Sciatic nerve (tissue), 2 donors: ENCODE measurements around the gene CTSD. TPM values are rescaled to one million over a fixed set of nuclear protein-coding genes. Genes with fewer than 3 reads are reported as not detected.

Experiments
- ATAC-seq: fragments of 200-7000 bp; cut with Tn5 transposase; one replicate; pipeline ENCODE4 v1.9.1; 2020; ENCODE audit warnings: mild to moderate bottlenecking, moderate library complexity
- DNase-seq: peaks from one replicate; pipeline ENCODE4 v3.0.0-alpha.2; 2020; ENCODE audit warnings: low spot score
- intact Hi-C: fragments of 100-400 bp; cut with DNase I; formaldehyde crosslinking; loops from one replicate; pipeline ENCODE4 v1.14.2; 2022
- total RNA-seq: library from RNA; stranded (reverse); fragmentation: NEBNext Ultra II Directional; extraction: Animal tissue kit (Norgen Biotek cat#: 25700); gene quantifications from one replicate; pipeline ENCODE4 v1.2.1, GENCODE V29; 2021
- donor health status: DM: no; HTN: no; CAD: no.
- donor health status: DM: no; HTN: no; CAD: no.

CTSD gene
- total RNA-seq, 1 donor from 2014 or later, result 554 TPM

DNA sequence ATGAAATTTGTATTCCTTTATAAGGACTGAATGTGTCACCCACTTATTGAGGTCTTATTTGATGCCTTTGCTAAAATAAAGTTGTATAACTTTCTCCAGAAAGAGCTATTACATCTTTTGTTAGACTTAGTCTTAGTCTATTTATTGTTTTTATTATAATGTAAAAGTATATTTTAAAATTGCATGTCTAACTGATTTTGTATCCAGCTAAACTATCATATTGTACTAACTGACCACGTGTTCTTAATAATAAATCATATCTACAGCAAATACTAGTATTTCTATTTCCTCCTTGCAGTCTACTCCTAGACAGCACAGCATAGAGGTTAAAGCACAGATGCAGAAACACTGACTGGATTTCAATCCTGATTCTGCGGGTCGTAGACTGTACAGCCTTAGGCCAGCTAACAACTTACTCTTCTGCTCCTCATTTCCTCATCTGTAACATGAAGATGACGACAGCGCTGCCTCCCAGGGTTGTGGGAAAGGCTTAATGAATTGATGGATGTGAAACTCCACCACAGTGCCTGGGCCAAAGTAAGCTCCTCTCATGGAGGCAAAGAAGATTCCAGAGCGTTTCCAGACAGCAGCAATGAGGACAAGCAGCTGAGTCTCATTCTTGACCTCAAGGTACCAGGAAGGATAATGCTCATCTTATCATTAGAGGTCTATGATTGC lies 26.5 kb downstream of the CTSD start:
- no peak for ATAC-seq
- intact Hi-C loops, result no loop called here
- DNase-seq, result peak; percentile 31

DNA sequence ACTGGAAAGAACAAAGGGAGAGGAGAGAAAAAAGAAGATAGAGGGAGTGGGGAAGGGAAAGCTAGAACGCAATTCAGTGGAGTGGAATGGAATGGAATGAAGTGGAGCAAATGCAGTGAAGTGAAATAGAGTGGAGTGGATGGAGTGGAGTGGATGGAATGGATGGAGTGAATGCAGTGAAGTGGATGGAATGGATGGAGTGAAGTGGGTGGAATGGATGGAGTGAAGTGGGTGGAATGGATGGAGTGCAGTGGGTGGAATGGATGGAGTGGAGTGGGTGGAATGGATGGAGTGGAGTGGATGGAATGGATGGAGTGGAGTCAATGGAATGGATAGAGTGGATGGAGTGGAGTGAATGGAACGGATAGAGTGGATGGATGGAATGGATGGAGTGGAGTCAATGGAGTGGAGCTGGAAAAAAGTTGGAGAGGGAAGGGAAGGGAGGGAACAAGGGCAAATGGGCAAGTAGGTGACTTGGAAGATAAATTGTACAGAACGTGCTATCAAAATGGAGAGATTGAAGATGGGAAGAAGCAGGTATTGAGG lies 27.2 kb downstream of the CTSD start:
- intact Hi-C loops, result no loop called here
- DNase-seq (no peak), ATAC-seq (no peak)

DNA sequence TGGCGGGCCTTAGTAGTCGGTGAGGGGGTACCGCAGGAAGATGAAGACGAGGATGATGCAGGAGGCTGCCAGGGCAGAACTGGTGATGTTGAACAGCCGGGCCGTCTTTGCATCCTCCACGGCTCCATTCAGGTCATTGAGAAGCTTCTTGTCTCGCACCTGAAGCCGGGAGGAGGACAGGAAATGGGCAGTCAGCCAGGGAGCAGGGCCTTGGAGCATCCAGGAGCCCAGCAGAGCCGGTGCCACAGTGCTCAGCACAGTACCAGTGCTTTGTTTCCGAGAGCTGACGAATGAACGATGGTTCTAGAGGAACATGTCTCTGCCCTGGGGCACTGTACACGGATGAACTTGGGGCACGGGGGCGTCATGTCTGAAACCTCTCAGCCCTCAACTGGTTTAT lies 28.5 kb downstream of the CTSD start:
- peak; percentile 41 for DNase-seq
- no peak for ATAC-seq
- intact Hi-C loops, result no loop called here

DNA sequence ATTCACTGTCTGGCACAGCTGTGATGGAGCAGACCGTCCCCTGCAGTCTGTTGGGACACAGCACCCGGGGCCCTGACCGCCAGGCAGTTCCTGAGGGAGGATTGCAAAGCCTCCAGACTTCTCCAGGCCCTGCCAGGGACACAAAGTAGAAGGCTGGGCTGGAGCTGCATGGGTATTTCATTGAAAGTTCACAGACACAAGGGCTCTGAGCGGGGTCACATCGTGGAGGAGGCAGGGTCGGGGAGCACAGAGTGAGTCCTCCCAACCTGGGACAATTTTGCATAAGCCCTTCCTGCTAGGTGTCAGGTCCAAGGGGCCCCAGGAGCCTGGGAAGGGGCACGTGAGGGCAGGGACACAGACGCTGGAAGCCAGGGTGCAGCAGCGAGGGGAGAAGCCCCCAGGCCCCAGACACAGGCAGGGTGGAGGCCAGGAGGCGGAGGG lies 29.1 kb downstream of the CTSD start:
- peak; percentile 50 for DNase-seq
- intact Hi-C loops, result no loop called here
- no peak for ATAC-seq

DNA sequence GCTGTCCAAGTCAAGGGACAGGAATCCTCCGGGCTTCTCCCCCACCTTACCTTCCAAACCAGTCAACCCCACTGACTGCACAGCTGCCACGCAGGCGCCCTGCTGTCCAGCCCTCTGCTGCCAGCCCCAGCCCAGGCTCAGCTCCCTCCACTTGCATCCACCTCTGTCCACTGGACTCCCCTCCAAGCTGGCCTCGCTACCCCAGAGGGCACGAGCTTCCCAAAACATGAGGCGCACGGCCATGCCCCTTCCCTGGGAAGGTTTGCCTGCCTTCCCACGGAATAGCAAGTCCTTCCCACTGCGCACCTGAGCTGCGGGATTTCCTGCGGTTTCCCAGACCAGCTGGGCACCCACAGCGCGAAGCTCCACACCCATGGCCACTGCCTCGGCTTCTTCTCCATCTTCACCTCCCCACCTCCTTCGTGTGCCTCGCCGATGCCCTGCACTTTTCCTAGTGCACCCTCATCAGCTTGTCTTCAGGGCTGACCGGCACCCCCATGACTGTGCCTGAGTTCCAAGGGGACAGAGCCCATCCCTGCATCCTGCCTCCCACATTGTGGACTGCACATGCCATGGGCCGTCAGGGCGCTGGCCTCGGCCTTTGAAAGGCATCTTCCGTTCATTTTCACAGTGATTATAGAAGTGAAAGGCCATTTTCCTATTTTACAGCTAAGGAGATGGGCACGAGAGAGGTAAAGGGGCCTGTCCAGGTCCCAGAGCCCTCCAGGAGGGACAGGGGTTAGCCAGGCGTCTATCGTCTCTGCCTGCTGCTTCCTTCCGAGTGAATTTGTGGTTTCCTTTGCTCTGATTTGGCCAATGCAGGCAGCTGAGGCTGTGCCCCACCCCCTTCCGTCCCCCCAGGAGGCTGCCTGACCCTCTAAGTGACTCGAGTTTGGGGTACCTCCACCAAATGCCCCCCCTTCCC lies 29.7 kb downstream of the CTSD start:
- peak; percentile 51 for DNase-seq
- intact Hi-C loops, result no loop called here
- ATAC-seq, result no peak

DNA sequence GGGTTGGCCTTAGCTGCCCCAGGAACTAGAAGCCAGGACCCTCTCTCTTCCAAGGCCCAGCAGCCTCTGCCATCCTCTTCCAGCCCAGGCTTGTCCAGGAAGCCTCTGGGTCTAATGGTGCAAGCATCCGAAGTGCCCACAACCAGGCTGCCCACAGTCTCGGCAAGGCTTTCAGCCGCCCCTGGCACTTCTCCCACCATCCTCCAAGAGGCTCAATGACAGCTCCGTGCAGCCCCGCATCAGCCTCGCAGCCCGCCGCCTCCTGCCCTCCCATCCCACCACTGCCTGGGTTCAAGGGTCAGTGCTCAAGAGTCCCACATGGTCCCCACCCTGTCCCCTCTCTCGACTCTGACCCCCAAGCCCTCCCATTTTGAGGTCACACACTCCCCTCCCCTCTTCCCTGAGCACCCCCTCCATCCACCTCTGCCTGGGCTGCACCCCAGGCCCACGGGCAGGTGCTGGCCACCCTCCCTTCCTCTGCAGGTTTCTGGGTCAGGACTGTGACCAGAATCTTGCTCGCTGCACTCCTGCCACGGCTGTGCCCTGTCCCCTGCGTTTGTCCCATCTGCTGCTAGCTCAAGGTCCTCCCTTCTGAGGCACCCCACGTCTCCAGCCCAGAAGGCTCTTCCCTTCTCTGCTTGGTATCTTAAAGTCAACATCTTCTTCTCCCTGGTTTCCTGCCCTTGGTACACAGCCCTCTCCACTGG lies 30.6 kb downstream of the CTSD start:
- DNase-seq (peak; percentile 53), ATAC-seq (peak; percentile 28)
- intact Hi-C loops, result no loop called here

DNA sequence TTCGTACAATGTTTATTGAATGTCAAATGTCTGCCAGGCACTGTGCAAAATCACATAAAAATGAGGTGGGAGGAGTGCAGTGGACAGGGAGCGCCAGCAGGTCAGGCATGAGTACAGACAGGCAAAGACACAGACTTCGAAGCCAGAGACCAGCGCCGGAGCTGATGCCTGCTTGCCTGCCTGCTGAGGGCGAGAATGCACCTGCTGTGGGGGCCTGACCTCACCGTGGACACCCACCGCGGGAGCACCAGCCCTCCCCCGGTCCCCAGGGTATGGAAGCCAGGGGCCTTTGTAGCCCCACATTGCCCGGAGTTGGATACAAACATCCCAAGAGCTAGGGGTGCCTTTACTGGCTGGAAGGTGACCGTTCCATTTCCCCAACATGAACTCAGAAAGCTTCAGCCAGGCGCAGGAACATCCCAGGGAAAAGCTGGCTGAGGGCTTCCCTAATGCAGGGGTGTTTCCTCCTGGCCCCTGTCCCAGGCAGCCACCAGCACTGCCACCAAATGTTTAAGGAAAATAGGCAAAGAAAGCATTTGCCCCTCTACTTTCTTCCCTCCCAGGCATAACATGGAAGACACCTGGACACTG lies 31.2 kb downstream of the CTSD start:
- peak; percentile 10 for ATAC-seq
- peak; percentile 31 for DNase-seq
- intact Hi-C loops, result no loop called here

DNA sequence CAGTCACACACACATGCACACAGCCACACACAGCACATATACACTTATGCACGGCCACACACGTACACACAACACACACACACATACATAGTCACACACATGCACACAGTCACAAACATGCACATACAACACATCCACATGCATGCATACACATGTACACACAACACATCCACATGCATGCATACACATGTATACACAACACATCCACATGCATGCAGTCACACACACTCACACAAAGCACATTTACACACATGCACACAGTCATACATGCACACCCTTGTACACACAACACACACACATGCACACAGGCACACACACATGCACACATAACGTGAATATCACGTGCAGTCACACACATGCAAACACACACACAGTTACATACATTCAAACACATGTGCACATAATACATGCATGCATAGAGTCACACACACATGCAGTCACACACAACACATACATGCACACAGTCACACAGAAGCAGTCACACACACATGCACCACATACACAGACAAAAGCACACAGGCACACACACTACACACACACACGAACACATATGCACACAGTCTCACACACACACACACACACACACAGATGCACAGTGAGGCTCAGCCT lies 32.2 kb downstream of the CTSD start:
- intact Hi-C loops, result no loop called here
- DNase-seq (peak; percentile 6), ATAC-seq (no peak)

DNA sequence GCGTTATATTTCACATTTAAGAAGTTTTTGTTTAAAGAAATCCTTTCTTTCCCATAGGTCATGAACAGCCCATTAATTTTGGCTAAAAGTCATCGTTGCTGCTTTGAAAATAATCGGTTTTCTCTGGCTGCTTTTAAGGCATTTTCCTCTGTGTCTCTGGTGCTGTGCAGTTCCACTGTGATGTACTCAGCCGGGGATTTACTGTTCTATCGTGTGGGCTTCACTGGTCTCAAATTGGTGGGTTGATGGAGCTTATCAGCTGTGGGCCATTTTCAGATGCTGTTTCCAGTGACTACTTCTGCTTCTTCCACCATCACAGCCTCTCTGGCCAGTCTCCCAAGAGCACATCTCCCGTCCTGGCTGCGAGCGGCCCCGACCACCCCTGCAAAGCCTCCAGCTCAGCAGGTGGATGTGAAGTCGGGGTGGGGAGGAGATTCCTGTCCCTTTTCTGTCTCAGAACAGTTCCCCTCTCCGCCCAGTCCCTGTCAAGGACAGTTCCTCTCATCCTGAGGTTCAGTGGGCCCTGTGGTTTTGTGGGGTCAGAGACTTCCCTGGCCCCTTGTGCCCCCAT lies 33.6 kb downstream of the CTSD start:
- no peak for ATAC-seq
- intact Hi-C loops, result no loop called here
- peak; percentile 19 for DNase-seq

DNA sequence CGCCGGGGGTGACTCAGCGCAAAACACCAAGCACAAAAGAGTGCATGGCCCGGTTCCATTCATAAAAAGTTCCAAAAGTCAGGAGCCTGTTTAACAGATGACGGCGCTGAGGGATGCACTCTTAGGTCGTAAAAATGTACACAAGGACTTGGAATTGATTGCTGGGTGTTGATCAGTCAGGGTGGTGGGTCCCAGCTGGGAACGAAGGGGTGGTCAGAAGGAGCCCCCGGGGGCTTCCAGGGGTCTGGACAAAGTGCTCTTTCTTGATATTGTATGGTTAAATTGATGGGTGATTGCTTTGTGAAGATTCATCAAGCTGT lies 34.1 kb downstream of the CTSD start:
- DNase-seq (no peak), ATAC-seq (no peak)
- intact Hi-C loops, result no loop called here

DNA sequence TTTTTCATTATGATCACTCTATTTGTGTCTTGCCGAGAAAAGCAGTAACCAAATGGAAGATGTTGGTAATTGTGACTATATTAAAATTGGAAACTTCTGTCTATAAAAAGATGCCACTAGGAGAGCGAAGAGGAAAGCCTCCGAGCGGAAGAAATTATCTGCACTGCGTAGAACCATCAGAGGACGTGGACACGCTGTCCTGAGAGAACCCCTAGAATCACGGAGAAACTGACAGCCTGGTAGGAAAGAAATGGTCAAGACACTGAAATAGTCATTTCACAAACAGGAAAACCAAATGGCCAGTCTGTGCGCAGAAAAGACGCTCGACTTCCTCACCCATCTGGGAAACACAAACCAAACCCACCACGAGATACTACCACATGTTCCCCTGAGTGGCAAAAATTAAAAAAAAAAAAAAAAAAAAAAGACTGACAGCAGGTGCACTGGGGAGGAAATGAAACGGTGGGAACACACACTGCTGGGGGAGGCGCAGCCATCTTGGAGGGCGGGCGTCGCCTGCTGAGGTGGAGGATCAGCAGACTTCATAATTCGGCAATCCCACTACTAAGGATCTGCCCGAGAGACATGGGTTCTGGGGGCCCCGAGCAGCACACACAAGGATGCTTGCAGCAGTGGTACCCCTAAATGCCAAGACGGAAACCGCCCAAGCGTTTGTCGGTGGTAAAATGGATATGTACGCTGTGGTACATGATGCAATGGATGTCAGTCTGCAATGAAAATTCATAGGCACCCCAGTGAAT lies 34.6 kb downstream of the CTSD start:
- intact Hi-C loops, result no loop called here
- ATAC-seq (no peak), DNase-seq (peak; percentile 56)

DNA sequence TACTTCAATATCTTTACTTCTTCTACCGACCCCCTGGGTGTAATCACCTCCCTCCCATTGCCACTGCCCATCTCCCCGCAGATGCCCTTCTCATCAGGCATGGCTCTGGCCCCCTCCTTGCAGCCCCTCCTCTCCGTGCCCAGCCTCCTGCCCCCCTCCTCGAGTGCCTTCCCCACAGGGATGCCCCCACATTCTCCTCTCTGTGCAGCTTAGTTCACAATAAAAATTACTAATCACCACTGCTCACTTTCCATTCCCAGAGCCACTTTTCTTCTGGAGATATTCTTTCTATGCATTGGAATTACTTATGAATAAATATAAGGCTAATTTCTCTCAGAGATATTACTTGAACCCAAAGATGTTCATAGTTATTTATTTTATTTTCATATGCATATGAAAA lies 35.4 kb downstream of the CTSD start:
- intact Hi-C loops, result no loop called here
- DNase-seq, result peak; percentile 42
- ATAC-seq, result no peak

DNA sequence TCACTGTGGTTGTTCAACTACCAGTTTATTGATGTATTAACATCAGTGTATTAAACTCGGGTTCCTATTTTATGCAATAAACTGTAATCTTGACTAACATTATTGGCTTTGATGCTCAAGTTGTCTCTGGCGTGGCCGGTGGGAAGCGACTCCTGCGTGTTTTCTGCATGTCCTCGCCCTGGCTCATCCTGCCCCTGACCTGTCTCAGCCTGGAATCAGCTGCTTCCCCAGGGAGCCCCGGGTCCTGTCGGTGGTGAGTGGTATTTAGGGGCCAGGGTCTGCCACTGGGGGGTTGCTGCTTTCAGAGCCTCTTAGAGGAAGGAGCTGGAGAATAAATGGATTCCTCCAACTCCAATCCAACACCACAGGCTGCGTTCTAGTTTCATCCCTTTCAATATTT lies 35.9 kb downstream of the CTSD start:
- intact Hi-C loops, result no loop called here
- no peak for ATAC-seq
- peak; percentile 47 for DNase-seq

DNA sequence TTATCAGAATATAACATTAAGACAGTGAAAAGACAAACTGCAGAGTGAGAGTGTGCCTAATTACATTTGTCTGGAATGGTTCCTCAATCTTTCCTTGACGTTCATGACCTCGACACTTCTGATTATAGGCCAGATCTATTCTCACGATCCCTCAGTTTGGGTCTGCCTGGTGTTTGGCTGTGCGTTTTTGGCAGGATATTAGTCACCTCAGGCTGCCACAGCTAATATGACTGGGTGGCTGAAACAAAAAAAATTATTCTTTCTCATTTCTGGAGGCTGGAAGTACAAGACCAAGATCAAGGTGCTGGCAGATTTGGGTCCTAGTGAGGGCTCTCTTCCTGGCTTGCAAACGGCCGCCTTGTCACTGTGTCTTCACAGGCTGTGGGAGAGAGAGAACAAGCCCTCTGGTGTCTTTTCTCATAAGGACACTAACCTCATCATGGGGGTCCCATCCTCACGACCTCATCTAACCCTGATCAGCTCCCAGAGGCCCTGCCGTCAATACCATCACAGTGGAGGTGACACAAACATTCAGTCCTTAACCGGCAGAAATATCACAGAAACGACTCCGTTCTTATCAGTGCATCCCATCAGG lies 36.5 kb downstream of the CTSD start:
- ATAC-seq, result no peak
- peak; percentile 10 for DNase-seq

DNA sequence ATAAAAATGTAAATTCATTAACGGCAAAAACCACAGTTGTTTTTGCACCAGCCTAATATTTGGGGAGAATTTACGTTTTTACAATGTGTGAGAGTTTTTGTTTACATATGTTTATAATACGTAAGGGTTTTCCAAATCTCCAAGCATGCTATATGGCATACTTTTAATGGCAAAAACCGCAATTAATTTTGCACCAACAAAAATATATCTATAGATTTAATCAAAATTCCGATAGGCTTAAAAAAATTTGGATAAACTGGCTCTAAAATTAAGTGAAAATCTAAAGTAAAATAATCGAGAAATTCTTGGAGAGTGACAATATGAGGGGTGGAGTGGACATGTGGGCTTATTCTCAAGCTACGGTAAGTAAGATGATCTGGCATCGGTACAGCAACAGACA lies 43.9 kb downstream of the CTSD start:
- intact Hi-C loops, result no loop called here
- no peak for DNase-seq
- ATAC-seq, result no peak

More for the DNA sequence above, 36.5 kb downstream of the CTSD start:
- intact Hi-C loops, result no loop called here

DNA sequence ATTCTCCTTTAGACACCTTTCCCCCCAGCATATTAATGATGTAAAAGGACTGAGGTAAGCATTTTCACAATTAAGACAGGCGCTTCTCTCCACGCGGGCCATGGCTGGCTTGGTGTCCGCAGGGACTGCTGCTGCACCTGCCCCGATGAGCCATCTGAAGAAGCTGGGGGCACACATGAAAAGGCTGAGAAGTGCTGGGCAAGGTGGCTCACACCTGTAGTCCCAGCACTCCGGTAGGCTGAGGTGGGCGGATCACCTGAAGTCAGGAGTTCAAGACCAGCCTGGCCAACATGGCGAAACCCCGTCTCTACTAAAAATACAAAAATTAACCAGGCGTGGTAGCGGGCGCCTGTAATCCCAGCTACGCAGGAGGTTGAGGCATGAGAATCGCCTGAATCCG lies 45.4 kb downstream of the CTSD start:
- ATAC-seq (no peak), DNase-seq (no peak)
- intact Hi-C loops, result no loop called here

DNA sequence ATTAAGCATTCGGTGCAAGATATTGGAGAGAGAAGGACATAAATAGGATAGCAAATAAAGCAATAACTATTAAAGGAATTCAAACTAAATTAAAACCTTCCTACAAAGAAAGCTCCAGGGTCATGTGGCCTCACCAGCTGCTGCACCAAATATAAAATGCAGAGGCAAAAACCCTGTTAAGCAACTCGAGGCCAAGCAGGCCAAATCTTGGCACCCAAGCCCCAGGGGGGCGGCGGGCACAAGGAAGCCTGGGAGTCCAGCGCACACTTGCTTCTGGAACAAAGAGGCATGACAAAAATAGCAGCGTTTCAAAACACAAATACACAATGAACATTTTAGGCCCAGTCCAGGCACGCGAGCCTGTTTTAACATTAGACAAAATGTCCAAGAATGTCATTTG lies 46.0 kb downstream of the CTSD start:
- DNase-seq (no peak), ATAC-seq (no peak)
- intact Hi-C loops, result no loop called here
